Mucosa of gallbladder (tissue), 1 donor: Measurements from ENCODE around the gene CNTFR. TPM values are rescaled to one million over a fixed set of nuclear protein-coding genes. Genes with fewer than 3 reads are reported as not detected.

ENCODE experiments used
- DNase-seq: peaks from one replicate; pipeline ENCODE4 v3.0.0-alpha.2; 2020; ENCODE audit warnings: low spot score
- total RNA-seq: library from RNA; stranded (reverse); gene quantifications from one replicate; pipeline ENCODE4 v1.2.1, GENCODE V29; 2021
- donor health status: DM: no; HTN: no; CAD: no.

CNTFR gene
- total RNA-seq, 1 donor from 2014 or later = 23.0 TPM

DNA sequence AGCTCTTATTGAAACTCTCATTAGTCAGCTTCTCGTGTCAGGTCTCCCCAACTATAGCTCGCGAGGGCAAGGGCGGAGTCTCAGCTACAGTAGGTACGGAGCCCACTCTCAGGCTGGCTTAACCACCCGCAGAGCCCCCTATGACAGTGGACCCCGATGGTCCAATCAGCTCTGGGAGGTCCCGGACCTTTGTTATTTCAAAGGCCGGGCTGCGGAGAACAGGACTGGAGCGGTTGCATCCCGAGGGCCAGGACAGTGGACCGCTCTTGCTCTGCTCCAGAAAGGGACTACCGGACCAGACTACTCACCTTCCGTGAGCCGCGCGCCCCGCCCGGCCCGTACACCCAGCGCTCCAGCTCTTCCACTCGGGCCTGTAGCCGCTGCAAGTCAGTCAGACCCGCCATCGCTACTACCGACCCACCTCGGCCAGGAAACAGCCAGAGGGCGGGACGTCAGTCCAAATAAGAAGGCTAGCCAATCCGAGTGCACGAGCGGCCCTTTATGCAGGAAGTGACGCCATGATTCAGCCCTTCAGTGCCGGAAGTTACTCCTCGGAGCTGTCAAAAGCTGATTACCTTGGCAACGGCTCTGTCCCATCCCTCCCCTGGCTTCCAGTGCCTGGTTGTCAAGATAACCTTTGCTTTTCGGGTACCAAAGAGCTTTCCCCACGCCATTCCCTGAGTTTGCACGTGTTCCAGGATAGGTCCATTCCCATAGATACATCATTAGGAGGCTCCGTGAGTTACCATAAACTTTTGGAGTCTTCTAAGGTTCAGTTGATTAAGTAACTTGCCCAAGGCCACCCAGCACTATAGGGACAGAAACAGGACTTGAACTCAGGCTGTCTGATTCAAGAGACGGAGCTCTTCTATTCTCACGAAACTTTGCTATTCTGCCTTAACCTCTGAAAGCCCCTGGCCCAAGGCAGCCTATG lies 30.8 kb upstream of the CNTFR start, which contains the start of gene DCTN3:
Gene DCTN3 (minus strand): TSS at position 435 of the 934 bp plus-strand sequence. CDS start 31 bp downstream, at position 404.
- DNase-seq = peak; percentile 94

GRCh38 chr9:34615132-34615531 lies 25.6 kb upstream of the CNTFR start:
- DNase-seq = no peak

- DNase-seq = peak; percentile 84
These were observed 23.4 kb upstream of the CNTFR start for GRCh38 chr9:34612788-34613390.

DNA sequence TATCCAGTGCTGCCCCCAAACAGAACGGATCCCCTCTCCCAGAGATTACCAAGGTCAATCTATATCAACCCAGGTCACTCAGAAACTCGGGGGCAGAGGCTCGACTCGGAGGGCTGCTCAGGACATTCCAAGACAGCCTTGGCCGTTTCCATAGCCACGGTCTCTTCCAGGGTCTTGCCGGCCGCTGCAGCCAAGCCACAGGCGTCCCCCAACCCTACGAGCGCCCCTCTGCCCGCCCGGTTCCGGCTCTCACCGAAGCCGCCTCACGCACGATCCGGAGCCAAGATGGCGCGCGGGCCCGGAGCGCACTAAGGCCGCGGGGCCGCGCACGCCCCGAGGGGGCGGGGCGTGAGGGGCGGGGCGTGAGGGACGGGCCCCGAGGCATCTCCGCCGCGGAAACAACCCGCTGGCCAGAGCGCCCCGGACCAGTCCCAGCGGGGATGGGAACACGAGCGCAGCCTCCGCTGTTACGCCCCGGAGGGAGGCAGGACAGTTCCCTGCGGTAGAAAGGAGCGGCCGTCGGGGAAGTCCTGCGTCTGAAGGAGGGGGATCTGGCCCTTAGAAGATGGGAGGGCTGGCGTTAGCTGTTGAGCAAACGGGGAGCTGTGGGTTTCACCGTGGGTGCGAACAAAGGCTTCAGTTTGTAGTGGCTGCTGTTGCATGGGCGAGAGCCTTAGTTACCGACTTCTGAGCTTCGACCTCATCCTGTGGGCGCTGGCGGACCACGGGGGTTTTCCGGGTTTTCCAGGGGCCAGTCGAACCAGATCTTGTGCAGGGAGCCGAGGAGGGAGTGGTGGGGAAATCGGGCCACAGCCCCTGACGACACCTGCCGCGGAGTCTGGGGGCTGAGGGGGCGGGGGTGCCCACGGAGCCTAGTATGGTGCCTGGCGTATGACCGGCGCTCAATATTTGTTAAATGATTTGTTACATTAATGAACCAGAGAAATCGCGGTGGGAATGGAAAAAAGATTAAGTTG lies 22.6 kb upstream of the CNTFR start, which contains the start of gene RPP25L:
Gene RPP25L (minus strand): TSS at position 287 of the 977 bp plus-strand sequence. CDS start 801 bp downstream, outside the sequence.
- DNase-seq = peak; percentile 89

DNA sequence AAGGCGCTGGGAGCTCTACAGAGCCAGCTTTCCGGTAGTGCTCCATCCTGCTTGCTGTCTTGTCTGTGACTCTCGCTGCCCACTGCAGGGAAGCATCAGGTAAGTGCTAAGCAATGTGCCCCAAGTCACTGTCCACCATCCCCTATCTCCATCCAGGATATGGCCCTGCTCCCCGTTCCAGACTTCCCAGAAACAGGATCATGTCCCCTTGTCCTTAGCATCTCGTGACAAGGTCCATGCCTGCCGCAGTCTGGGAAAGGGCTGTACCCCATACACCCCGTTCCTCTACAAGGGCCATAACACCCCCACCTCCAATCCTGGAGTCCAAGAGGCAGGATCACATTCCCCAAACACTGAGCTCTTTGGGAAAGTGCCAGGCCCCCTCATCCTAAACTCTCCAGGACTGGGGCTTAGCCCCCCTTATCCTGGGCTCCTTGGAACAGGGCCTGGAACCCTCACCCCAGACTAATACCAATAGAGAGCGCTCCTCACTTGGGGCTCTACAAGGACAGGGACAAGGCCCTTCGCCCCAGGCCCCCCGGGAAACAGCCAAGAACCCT lies 21.8 kb upstream of the CNTFR start:
- DNase-seq = no peak

- no peak for DNase-seq
These were observed 21.1 kb upstream of the CNTFR start for GRCh38 chr9:34610434-34611206.

GRCh38 chr9:34607331-34607730 lies 17.8 kb upstream of the CNTFR start:
- DNase-seq = no peak

DNA sequence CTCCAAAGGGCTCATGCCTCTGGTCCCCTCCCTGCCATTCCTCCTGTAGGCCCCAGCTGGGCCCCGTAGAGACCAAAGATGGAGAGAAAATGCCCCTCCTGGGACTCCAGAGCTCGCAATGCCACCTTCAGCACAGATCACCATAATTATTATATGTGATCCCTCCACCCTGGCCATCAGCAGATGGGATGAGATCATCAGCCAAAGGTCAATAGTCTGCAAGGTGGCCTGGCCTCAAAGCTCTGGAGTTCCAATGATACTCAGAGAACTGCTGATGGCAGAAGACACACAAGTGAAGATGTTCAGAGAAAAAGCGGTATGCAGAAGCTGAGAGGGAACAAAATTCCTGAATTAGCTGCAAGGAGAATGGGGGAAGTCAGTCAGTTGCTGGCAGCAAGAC lies 17.4 kb upstream of the CNTFR start:
- no peak for DNase-seq

- no peak for DNase-seq
These were observed 16.7 kb upstream of the CNTFR start for GRCh38 chr9:34606190-34606589.

GRCh38 chr9:34603610-34604231 lies 14.2 kb upstream of the CNTFR start:
- DNase-seq = peak; percentile 86

DNA sequence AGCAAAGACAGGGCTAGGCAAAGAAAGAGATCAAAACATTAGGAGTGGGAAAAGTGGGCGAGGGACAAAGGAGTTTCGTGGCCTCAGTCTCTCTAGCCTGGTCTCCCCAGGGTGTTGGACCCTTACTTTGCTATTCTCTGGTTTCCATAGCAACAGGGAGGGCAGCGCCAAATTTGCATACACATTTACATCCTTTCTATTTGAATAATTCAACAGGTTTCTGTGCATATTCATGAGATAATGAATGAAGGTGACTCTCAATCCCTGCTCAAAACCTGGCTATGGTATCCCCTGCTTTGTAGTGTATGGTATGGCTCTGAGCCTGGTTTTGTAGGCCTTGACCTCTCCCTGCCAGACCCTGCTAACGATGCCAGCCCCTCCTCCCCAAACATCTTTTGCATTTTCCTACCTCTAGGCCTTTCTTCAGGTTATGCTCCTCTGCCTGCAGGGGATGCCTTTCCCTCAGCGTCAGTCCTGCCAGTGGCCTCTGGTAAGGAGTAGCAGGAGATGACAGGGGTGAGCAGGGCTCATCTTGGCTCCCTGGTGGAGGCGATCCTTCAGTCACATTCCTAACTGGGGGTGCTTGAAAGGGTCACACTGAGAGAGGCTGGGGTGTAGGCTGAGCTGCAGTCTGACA lies 12.5 kb upstream of the CNTFR start:
- no peak for DNase-seq

DNA sequence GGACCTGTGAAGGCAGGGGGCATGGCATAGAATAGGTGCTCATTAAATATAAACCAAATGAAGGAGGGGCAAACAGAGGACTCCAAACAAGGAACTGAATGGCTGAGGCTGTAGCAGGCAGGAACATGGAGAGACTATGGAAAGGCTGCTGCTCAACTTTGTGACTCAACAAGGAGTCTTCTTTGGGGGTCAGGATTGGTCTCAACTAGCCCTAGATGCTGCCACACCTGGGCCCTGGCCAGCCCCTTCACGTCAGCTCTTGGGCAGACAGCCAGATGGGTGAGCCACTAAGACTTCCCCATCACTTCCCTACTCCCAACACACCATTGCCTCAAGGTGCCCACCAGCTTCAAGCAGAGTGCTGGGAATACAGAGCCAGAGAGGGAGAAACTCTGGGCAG lies 11.4 kb upstream of the CNTFR start:
- no peak for DNase-seq

GRCh38 chr9:34599546-34599945 lies 10.0 kb upstream of the CNTFR start:
- no peak for DNase-seq

- DNase-seq = no peak
These were observed 4.7 kb upstream of the CNTFR start for GRCh38 chr9:34594177-34594576.

- DNase-seq = no peak
These were observed 3.5 kb upstream of the CNTFR start for GRCh38 chr9:34592895-34593601.

GRCh38 chr9:34591917-34592866 lies 2.7 kb upstream of the CNTFR start:
- no peak for DNase-seq

DNA sequence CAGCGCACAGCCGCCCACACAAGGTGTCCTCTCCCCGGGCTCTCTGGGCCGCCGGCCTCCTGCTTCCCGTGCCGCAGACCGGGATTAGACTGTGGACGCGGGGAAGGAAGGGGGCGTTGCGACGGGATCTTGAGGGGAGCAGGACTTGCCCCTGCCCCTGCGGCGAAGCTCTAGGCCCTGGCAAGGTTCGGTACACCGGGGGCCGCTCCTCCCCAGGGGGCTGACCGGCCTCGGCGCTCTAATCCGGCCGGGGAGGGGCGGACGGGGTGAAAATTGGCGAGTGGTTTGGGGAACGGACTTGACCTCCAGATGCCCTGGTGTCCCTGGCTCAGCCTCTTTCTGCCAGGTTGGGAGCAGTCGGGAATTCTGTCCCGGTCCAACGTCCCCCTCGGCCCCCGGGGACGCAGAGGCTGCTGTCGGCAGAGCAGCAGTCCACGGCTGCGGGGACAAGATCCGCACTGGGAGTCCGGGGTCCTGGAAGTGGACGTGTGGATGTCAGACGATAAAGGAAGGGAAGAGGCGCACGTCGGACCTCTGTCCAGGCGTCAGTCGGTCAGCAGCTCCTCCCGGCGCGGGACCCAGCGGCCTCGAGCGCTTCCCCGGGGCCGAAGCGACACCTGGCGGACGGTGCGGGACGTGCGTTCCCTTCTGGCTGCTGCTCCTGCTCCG lies 1.9 kb upstream of the CNTFR start:
- peak; percentile 88 for DNase-seq
